Karpas-422 (cell line): ENCODE measurements around the gene AQP6. TPM values are rescaled to one million over a fixed set of nuclear protein-coding genes. Genes with fewer than 3 reads are reported as not detected.

ENCODE experiments used
- DNase-seq: peaks from one replicate; pipeline ENCODE4 v3.0.0-alpha.2; 2015
- H2AFZ ChIP-seq: fragments of 200-600 bp; sonication (generic); 2 replicates; pipeline ENCODE4 v1.6.1; 2014; ENCODE audit warnings: antibody characterized with exemption, low read length, mixed read lengths
- H3K27ac ChIP-seq: fragments of 200-600 bp; sonication (generic); 2 replicates; pipeline ENCODE4 v1.5.1; 2014; ENCODE audit warnings: mild to moderate bottlenecking, low read length, moderate library complexity
- H3K27me3 ChIP-seq: fragments of 200-600 bp; sonication (generic); 2 replicates; pipeline ENCODE4 v1.6.1; 2014; ENCODE audit warnings: low read length, mixed read lengths
- H3K36me3 ChIP-seq: fragments of 200-600 bp; sonication (generic); 2 replicates; pipeline ENCODE4 v1.6.1; 2014; ENCODE audit warnings: low read length, mixed read lengths; ENCODE audit not compliant: insufficient read depth
- H3K4me1 ChIP-seq: fragments of 200-600 bp; sonication (generic); 2 replicates; pipeline ENCODE4 v1.6.1; 2014; ENCODE audit warnings: mild to moderate bottlenecking, low read length, mixed read lengths
- H3K4me2 ChIP-seq: fragments of 200-600 bp; sonication (generic); 2 replicates; pipeline ENCODE4 v1.6.1; 2014; ENCODE audit warnings: low read length, low read depth, mild to moderate bottlenecking; ENCODE audit not compliant: poor library complexity, severe bottlenecking
- H3K4me3 ChIP-seq: fragments of 200-600 bp; sonication (generic); 2 replicates; pipeline ENCODE4 v1.5.1; 2014; ENCODE audit warnings: mild to moderate bottlenecking, antibody characterized with exemption, low read length, mixed read lengths
- H3K79me2 ChIP-seq: fragments of 200-600 bp; sonication (generic); 2 replicates; pipeline ENCODE4 v1.6.1; 2014; ENCODE audit warnings: mild to moderate bottlenecking, low read length, mixed read lengths
- H3K9ac ChIP-seq: fragments of 200-600 bp; sonication (generic); 2 replicates; pipeline ENCODE4 v1.6.0; 2014; ENCODE audit warnings: low read length
- H3K9me2 ChIP-seq: fragments of 200-600 bp; sonication (generic), shearing (Covaris generic); replicated peaks from 2 replicates; pipeline ENCODE4 v1.6.0; 2014; ENCODE audit warnings: mild to moderate bottlenecking, low read length, moderate library complexity; ENCODE audit not compliant: insufficient read depth
- H3K9me3 ChIP-seq: fragments of 300-700, 200-600 bp; sonication (generic); 2 replicates; pipeline ENCODE4 v1.6.1; 2014; ENCODE audit warnings: low read length, mixed read lengths
- H4K20me1 ChIP-seq: fragments of 200-600 bp; sonication (generic); 2 replicates; pipeline ENCODE4 v1.6.1; 2014; ENCODE audit warnings: mild to moderate bottlenecking, antibody characterized with exemption, low read length, low read depth; ENCODE audit not compliant: insufficient read depth
- total RNA-seq: library from RNA; depleted of rRNA; stranded (reverse); fragments of >200 nt; shearing (Covaris generic); gene quantifications from 2 replicates; pipeline ENCODE4 v1.2.3, GENCODE V29; 2014; ENCODE audit warnings: low replicate concordance; rRNA removed

The AQP6 gene
- total RNA-seq, 1 experiment from 2014 or later, result 0.04 TPM

DNA sequence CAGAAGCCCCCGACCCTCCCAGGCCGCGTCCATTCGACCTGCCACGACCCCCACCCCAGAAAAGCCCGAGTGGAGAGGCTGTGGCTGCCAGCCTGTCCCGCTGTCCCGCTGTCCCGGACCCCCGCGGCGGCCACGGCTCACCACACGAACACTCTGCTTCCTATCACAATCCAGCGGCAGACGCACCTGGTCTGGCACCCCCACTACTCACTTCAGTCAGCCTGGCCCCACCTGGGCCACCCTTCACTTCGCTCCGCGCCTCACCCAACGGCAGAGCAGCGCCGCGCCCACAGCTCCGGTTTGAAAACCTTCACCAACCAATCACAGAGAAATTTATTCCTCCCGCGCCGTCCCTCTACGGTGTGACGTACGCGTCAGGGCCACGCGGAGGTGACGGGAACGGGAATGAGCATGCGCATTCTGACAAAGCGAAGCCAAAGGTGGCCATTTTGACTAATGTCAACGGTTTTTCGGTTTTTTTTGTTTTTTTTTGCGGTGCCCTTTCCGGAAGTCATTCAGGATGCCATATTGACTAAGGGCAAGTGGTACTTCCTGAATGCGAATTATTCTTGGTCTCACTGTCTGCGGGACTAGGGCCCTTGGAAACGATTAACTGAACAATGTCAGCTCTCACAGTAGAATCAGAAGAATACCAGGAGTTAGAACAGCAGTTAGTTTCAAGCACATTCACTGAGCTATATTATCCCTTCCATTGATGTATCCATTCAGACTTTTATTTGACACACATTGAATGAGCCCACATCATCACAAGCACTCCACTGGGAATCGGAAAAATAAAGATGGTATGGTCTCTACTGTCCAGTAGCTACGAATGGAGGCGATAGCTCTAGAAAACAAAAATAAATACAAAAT, 52.7 kb downstream of the AQP6 start, which contains the start of gene RACGAP1:
Gene RACGAP1 (minus strand): TSS at position 308 of the 873 bp plus-strand sequence. CDS start 8,779 bp downstream, outside the sequence.
- H3K36me3 ChIP-seq, result peaks cover 15% of the 10 kb centered on the region; the same call in 1 of the 2 replicates
- H3K4me1 ChIP-seq, result peaks cover 43% of the 10 kb centered on the region
- peak within 1 kb of the TSS; percentile 92 for H3K4me2 ChIP-seq
- peak within 1 kb of the TSS; percentile 76 for H3K27ac ChIP-seq
- H3K9ac ChIP-seq, result peak within 1 kb of the TSS; percentile 86
- peak; percentile 100 for DNase-seq
- H3K79me2 ChIP-seq, result peaks cover 49% of the 10 kb centered on the region
- H3K4me3 ChIP-seq, result peak within 1 kb of the TSS; percentile 82
- no peaks in the 10 kb centered on the region for H3K27me3 ChIP-seq
- no peaks in the 10 kb centered on the region for H4K20me1 ChIP-seq
- no peaks in the 10 kb centered on the region for H3K9me3 ChIP-seq
- H2AFZ ChIP-seq, result peak within 1 kb of the TSS; percentile 92
- no peaks in the 10 kb centered on the region; the same call in 1 of the 2 replicates for H3K9me2 ChIP-seq

GRCh38 chr12:50026691-50027090, 53.9 kb downstream of the AQP6 start:
- H3K4me2 ChIP-seq, result no peak overlapping the region
- H3K9me3 ChIP-seq, result no peaks in the 10 kb centered on the region
- no peaks in the 10 kb centered on the region for H3K27me3 ChIP-seq
- no peak for DNase-seq
- H3K79me2 ChIP-seq, result peaks cover 36% of the 10 kb centered on the region
- H3K4me1 ChIP-seq, result peaks cover 30% of the 10 kb centered on the region
- H4K20me1 ChIP-seq, result no peaks in the 10 kb centered on the region
- H3K9ac ChIP-seq, result no peak overlapping the region
- no peaks in the 10 kb centered on the region; the same call in 1 of the 2 replicates for H3K9me2 ChIP-seq
- H3K27ac ChIP-seq, result no peak overlapping the region
- peak overlapping the region; percentile 24; the same call in 1 of the 2 replicates for H2AFZ ChIP-seq
- H3K4me3 ChIP-seq, result no peak overlapping the region
- H3K36me3 ChIP-seq, result peaks cover 6% of the 10 kb centered on the region; the same call in 1 of the 2 replicates

Other genes starting within 250 kb of the AQP6 start
- 180 and 386 TPM in 2 replicates for gene TMBIM6, start 231.4 kb upstream of the AQP6 start, total RNA-seq
- gene NCKAP5L, start 144.5 kb upstream of the AQP6 start, total RNA-seq, result 17.3 and 25.2 TPM in 2 replicates
- 5.8 and 10.2 TPM in 2 replicates for gene BCDIN3D, start 129.8 kb upstream of the AQP6 start, total RNA-seq
- gene FAIM2, start 69.0 kb upstream of the AQP6 start, total RNA-seq, result 27.4 and 49.8 TPM in 2 replicates
- gene AQP2, start 22.2 kb upstream of the AQP6 start, total RNA-seq, result 0.07 and 0.63 TPM in 2 replicates
- 0.97 and 4.5 TPM in 2 replicates for gene AQP5, start 11.1 kb upstream of the AQP6 start, total RNA-seq
- 44.0 and 78.6 TPM in 2 replicates for gene RACGAP1, start 52.5 kb downstream of the AQP6 start, total RNA-seq
- 17.9 and 26.7 TPM in 2 replicates for gene ASIC1, start 84.6 kb downstream of the AQP6 start, total RNA-seq
- 124 and 168 TPM in 2 replicates for gene SMARCD1, start 112.4 kb downstream of the AQP6 start, total RNA-seq
- gene GPD1, start 131.1 kb downstream of the AQP6 start, total RNA-seq, result 1.0 and 1.1 TPM in 2 replicates
- gene COX14, start 139.3 kb downstream of the AQP6 start, total RNA-seq, result 59.9 and 99.8 TPM in 2 replicates
- gene CERS5, start 194.4 kb downstream of the AQP6 start, total RNA-seq, result 47.7 and 65.9 TPM in 2 replicates